ENCODE measurements around the gene OR56B1.

DNA sequence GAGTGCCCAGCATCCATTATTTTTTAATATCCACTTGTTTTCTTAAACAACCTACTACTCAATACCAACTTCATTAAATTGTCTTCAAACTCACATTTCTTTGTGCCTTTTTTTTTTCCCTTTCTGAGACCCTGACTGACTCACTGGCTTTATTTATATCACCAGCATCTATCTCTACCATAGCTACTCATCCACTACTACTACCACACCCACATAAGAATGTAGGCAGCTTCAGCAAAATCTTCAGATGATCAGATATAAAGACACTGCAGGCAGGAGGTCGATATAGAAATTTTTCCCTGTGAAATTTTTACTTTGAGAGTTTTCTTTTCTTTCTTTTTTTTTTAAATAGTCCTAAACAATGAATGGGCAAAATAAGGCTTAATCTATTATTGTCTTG is 2.2 kb downstream of the OR56B1 start:
- TF ChIP-seq, protein P1, sequence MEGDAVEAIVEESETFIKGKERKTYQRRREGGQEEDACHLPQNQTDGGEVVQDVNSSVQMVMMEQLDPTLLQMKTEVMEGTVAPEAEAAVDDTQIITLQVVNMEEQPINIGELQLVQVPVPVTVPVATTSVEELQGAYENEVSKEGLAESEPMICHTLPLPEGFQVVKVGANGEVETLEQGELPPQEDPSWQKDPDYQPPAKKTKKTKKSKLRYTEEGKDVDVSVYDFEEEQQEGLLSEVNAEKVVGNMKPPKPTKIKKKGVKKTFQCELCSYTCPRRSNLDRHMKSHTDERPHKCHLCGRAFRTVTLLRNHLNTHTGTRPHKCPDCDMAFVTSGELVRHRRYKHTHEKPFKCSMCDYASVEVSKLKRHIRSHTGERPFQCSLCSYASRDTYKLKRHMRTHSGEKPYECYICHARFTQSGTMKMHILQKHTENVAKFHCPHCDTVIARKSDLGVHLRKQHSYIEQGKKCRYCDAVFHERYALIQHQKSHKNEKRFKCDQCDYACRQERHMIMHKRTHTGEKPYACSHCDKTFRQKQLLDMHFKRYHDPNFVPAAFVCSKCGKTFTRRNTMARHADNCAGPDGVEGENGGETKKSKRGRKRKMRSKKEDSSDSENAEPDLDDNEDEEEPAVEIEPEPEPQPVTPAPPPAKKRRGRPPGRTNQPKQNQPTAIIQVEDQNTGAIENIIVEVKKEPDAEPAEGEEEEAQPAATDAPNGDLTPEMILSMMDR (IDR thresholded peaks at IDR 0.05): no peak
- TF ChIP-seq POLR2A (IDR thresholded peaks at IDR 0.05) (no peak), EP300 (IDR thresholded peaks at IDR 0.05) (no peak)

Data from ovary (tissue), 3 donors.